HG03432 (cell line): ENCODE measurements around the gene APBB2.
"Not testable (repeated sequence)": the region's sequence is repeated elsewhere in the genome, so short reads cannot be mapped to it uniquely, and the experiment has no call there.

ENCODE experiments used
- ATAC-seq: cut with Tn5 transposase; IDR thresholded peaks from one replicate; pipeline ENCODE4 v1.9.1; 2021; ENCODE audit warnings: mild to moderate bottlenecking, moderate library complexity; ENCODE audit not compliant: unreplicated experiment

APBB2 gene

DNA sequence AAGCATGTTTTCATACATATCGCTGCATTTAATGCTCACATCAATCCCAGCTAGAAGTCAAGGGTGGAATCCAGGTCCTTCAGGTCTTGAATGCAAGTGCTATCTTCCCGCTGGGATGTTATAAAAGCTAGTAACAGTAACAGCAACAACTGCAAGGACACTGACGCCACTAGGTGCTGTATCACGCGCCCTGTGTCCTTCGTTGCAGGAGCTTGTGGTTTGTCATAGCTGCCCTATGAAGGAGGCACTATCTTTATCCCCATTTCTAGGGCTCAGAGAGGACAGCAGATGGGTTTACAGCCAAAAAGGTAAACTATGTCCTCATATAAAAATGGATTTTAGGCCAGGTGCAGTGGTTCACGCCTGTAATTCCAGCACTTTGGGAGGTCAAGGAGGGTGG is 261.7 kb downstream of the APBB2 start:
- no peak for ATAC-seq

DNA sequence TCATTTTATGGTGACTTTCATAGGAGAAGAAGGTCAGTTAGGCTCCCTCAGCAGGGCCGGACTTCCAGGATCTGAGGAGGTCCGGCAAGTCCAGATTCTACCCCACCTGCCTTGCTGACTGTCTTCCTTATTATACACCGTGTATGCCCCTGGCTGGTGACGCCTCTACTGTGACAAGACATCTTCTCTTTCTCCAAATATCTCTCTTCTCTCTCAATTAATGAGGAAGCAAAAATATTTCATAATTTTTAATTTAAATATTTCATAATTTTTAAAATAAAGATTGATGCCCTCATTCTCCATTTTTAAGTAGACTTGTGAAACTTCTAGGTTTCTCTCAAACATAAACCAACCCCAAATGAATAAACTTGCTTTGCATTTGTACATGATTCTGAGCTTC is 262.1 kb downstream of the APBB2 start:
- no peak for ATAC-seq

DNA sequence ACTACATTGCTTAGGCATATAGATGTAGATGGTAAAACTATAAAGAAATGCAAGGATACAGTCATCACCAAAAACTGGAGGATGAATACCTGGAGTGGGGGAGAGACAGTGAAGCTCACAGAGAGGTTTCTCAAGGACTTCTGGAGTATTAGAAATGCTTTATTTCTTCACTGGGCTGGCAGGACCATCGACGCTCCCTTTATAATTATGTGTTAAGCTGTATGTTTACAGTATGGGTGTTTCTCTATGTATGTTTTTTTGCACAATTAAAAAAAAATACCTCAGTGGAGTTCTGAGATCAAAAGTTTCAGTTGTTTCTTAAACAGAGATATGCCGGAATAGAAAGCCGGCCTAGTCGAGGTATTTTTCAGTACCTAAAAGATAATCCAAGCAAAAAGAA is 263.3 kb downstream of the APBB2 start:
- no peak for ATAC-seq

DNA sequence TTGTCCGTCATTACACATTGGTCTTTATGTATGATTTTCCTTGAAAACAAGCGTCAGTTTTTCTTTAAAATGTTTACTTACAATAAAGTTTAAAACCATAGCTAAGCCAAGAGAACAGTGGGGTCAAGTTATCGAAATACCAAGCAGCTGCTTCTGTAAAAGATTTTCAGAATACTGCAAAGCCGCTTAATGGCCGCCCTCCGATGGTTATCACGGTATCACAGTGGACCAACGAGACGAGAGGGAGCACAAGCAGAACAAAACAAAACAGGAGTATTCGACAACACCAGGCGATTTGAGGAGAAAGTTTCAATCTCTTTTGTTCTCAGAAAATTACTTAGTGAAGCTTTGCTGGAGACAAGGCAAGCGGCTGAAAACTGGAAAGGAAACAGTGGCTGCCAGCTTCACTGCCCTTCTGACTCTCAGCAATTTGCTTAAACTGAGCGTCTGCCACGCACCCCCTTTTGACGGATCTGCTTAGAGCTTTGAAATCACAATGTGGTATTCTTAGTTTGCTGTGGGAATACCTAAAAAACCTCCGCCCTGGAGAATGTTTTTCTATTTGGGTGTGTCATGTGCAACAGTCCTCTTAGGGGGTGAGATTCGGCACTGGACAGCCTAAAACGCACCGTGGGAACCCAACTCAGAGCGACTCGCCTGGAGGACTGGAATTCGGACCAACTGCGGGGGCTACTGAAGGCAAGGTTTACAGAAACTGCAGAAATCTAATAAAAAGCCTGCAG is 264.8 kb downstream of the APBB2 start:
- ATAC-seq, result no peak

DNA sequence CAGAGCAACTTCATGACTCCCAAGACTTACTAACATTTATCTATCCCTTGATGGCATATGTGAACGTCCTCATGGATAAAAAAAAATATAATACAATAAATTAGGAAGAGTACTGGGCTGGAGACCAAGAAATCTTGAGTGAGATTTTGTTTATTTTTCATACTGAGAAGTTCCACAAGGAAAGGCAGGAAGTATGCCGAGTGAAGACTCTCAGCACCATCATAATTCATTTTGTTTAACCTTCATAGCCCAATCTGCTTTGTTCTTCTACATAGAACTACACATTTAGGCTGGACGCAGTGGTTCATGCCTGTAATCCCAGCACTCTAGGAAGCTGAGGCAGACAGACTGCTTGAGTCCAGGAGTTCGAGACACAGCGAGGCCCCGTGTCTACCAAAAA is 266.3 kb downstream of the APBB2 start:
- ATAC-seq, result no peak

DNA sequence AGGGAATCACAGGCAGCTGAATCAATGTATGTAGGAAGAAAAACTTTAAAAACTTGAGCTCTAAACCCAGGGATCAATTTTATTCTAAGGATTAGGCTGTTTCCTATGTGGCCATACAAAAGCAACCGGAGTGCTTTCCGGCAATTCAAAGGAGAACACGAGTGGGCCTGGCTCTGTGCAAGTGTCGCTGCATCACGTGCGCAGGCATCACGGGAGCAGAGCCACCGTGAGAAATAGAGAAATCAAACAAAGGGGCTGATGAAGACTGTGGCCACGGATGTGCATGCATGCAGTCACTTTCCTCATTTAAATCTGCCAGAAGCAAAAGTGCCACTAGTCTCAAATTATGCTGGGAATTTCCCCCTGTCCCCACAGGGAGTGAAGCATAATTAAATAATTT is 267.7 kb downstream of the APBB2 start:
- no peak for ATAC-seq

DNA sequence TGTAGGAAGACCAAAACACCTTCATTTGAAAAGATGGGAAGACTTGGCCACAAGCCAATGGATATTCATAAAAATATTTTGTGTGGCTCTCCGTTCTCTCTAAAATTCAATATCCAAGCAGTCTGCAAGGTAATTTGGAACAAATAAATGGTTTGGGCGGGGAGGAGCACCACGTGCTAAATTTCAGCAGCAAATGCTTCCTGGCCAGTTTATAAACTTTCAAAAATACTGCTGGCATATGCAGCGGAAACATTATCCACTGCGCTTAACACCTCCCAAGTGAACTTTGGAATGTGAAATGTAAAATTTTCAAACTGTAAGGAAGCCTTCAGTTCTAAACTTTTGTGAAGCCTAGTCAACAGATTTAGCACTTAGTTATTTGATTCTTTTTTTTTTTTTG is 273.6 kb downstream of the APBB2 start:
- no peak for ATAC-seq

DNA sequence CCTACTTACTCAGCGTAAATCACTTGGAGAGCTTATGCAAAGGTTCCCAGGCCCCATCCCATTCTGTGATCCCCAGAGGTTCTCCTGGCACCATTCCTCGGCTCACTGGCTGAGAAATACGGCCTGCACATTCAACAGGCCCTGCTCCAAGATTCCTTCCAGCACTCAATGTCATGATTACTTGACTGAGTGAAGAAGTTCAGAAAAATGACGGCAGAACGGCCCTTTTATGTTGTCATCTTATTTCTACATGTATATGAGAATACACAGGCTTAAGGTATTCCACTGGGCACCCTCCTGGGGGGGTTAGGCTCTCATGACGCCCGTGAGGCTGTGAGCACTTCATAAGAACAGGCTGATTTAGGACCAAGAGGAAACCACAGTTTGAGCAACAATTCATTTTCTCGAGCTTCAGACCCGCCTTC is 274.0 kb downstream of the APBB2 start:
- no peak for ATAC-seq

DNA sequence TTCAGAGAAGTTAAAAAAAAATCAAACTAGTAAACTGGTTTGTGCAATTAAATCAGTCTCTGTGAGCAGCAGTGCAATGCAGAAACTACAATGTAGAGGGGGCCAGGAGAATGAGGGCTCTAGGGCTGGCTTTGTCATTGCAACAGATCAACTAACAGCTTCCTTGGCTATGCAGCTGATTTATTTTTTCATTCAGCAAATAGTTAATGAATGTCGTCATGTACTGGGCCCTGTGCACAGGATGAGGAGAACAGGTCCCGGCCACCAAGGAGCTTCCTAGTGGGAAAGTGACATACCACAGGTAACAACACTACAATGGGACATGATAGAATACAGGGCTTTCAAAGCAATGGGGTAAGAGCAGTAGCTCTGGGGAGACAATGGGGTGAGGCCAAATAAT is 274.5 kb downstream of the APBB2 start:
- no peak for ATAC-seq

DNA sequence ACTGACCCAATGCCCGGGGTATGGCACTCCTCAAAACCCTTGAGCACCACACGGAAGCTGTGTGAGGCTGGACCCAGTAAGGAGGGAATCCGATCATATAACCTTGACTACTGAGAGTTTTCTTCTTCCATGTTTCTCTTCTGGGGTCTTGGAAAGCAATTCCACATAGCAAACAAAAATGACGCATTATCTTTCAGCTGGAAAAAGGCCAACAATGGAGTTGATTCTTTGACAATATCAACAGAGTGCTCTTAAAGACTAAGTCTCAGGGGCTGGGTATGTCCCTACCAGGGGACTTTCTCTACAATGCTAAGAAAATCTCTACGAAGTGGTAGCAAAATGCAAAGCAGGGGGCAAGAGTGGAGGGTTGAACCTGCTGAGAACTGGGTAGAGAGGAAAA is 276.0 kb downstream of the APBB2 start:
- ATAC-seq, result no peak

DNA sequence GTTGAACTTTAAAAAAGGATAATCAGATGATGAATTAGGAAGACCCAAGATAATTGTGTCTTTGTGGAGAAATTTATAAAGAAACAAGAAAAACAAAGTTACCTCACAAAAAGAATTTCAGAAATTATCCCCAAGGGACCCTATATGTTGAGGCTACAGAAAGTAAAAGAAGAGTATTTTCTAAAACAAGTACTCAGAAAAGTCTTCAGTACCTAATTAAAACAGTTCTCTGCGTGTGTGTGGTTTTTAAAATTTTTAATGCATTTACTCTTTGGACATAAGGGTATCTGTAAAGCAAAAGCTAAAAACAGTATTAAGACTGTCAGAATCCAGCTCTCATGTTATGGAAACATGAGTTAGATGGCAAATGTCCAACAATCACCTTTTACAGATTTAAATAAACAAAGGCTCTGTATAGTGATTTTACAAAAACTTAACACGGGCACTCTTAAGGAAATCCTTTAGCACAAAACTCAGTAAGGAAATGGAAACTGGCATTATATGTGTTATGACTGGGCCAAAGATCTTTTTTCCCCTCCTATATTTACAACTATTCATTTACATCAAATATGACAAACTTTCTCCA is 277.1 kb downstream of the APBB2 start:
- no peak for ATAC-seq

DNA sequence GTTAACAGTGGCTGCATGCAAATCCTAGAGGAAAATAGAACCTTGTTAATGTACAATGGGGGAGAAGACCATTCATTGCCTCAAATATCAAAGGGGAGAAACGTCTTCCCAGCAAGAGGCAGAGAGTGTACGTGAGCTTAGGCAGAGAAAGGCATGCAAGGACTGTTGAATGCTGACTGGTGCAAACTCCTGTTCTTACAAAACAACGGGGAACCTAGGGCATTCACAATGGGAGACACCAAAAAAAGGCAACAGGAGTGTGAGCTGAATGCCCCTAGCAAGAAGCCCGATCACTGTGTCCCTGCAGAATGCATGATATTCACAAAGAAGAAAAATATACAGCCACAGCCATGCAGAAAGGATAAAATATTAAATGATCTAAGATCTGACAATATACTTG is 279.7 kb downstream of the APBB2 start:
- no peak for ATAC-seq

DNA sequence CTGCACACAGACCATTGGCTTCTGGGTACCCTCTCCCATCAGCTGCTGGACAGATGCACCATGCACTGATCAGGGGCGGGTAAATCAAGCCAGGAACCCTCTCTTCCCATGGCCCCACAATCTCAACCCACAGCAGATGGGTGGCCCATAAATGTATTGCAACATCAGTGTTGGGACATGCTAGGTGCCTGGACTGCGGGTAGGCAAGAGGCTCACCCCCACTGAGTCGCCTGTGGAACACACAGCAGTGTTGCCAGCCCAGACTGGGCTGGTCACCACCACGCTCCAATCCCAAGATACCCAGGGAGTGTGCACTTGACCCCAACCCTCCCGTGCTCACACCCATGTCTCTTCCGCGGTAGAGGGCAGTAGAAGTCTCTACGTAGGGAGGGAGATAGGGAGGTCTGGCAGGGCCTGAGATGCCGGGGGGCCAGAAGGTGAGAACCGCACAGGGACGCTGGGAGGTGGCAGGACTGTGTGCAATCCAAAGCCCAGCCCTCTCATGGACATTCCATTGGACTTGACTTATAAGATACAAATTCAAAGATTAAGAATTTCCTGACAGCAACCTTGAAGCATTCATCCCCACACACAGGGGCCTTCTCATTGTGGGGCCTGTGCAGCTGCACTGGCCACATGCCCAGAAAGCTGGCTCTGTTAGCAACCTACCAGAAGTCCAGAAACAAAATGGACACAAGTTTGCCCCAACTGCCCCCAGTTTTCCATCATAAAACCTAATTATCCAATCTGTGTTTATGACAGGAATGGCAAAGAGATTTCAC is 280.9 kb downstream of the APBB2 start:
- no peak for ATAC-seq

DNA sequence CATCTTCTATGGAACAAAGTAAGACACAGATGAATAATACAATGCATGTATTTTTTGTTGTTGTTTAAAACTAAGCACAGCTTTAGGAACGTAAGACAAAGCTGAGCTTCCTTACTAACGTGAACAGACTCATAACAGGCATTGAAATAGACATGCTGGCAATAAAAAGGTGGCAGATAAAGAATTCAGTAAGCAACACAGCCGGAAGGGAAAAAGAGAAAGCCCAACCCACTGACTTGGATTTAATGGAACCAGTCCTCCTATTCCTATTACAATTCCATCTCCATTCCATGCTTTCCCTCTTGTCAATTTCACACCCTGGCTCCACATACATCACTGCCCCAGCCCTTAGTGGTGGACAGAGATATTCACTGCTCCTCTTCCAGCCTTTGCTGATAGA is 282.5 kb downstream of the APBB2 start:
- ATAC-seq, result no peak

DNA sequence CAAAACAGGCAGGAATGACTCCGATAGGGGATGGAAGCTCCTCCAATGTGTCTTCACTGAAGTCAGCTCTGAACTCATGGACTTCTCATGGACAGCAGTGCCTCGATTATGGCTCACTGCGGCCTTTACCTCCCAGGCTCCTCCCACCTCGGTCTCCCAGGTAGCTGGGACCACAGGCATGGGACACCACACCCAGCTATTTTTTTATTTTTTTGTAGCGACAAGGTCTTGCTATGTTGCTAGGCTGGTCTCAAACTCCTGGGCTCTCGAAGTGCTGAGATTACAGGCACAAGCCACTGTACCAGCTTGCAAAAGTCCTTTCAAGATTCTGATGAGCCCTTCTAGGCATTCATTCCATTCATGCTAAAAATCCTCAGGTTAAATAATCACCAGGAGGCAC is 283.1 kb downstream of the APBB2 start:
- no peak for ATAC-seq

DNA sequence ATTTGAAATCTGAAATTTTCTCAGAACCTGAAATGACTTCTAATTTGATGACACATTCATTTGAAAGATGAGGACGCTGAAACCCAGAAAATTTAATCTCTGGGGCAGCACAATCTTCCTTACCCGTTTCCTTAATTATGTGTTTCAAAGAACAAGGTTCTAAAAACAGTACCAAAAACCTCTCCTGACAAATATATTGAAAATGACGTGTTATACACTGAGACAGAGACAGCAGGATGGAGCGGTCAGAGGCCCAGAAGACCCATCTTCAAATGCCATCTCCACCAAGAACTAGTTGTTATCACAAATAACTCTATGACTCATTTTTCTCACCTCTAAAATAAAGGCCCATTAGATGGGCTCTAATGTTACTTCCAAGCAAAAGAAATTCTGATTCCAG is 287.3 kb downstream of the APBB2 start:
- no peak for ATAC-seq

DNA sequence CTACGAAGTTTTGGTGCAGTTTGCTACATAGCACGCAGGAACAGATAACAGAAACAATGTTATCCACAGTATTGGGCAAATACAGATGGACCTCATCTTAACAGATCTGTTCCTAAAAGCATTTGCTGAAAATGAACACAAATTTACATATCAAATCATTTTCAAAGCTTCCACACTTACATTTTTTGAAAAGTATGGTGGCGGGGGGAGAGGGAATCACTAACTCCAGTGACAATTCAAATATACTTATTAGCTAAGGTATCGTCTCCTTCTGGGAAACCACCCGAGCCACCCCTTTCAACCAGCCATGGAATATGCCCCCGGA is 289.6 kb downstream of the APBB2 start:
- ATAC-seq, result no peak

DNA sequence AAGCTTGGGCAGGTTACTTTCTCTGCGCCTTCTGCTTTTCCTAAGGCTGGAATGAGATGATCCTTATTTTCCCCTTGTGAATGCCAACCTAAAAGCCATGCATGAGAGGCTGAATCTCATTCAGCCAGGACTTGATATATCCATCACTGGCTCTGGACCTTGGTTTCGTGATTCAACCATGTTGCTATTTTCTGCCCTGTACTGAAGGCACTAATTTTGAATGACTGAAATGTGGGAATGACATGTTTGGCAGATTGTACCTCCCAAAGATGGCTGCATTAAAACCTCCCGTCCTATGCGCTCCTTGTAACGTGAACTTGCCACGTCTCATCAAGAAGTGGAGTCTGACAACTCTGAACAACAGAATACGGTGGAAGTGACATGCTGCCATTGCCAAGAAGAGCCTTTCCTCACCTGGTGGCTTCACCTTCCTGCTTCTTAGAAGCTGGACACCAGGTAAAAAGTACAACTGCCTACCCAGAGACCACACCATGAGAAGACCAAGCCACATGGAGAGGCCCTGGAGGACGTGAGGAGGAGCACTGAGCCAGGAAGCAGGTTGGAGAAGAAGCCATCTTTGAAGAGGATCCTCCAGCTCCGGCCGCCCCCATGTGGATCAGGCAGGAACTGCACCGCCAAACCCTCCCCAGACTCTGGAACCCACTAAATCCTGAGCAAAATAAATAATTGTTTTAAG is 290.1 kb downstream of the APBB2 start:
- peak; percentile 81 for ATAC-seq

DNA sequence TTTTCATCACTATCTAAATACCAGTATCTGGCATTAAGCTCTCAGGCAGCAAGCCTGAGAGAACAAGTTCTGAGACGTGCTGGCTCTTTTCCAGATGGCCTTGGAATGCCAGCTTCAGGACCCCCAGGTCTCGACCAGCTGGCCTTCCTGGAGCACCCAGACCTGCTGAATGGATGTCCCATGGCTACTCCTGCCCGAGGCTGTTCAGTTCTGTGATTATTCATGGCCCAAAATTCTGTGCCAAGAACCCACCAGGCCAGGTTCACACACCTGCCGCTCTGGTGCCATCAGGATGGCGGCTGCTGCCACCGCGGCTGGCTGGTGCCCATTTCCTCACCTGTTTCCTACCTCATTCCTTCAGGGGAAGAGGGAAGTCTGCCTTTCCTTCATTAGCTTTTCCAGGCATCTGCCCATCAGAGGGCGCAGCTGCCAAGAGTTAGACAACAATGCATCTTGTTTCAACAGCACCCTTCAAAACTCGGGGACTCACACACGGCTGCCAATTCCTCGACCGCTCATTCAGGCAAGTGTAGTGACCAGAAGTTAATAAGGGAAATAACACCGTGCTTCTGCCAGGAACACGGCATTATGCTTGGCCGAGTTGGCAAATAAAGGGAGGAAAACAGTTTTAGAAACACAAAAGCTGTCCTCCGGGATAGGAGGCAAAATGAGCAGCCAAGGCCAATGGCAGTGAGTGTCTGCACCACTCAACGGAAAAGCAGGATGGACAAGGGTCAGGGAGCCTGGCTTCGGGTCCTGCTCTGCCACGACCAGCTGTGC is 290.8 kb downstream of the APBB2 start:
- no peak for ATAC-seq

DNA sequence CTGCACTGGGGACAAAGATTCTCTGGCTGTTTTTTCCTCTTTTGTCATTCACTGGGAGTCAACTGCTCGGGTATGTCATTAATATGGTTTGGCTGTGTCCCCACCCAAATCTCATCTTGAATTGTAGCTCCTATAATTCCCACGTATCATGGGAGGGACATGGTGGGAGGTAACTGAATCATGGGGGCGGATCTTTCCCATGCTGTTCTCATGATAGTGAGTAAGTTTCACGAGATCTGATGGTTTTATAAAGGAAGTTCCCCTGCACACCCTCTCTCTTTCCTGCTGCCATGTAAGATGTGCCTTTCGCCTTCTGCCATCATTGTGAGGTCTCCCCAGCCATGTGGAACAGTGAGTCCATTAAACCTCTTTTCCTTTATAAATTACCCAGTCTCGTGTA is 294.4 kb downstream of the APBB2 start:
- not testable (repeated sequence) for ATAC-seq

DNA sequence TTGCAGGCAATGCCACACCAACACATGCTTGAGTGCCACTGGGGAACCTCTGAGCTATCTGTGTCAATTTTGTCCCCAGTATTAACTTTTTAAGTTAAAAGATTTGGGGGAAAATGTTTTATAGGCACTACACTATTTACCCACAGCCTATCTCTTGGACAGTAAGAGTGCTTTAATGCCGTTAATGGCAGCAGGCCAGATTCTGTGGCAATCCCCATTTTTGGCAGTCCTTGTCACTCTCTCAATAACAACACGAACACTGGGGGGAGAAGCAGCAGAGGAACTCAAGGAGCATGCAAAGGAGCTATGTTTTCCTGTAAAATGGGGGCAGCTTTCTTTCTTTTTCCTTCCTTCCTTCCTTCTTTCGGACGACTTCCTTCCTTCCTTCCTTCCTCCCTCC is 296.0 kb downstream of the APBB2 start:
- no peak for ATAC-seq
